Medulla oblongata (tissue), 1 donor: ENCODE results near the gene NDP.
"Not testable (repeated sequence)": the region's sequence is repeated elsewhere in the genome, so short reads cannot be mapped to it uniquely, and the experiment has no call there.

Experiments
- DNase-seq: peaks from one replicate; pipeline ENCODE4 v3.0.0-alpha.2; 2015; ENCODE audit errors: extremely low spot score

Gene NDP

DNA sequence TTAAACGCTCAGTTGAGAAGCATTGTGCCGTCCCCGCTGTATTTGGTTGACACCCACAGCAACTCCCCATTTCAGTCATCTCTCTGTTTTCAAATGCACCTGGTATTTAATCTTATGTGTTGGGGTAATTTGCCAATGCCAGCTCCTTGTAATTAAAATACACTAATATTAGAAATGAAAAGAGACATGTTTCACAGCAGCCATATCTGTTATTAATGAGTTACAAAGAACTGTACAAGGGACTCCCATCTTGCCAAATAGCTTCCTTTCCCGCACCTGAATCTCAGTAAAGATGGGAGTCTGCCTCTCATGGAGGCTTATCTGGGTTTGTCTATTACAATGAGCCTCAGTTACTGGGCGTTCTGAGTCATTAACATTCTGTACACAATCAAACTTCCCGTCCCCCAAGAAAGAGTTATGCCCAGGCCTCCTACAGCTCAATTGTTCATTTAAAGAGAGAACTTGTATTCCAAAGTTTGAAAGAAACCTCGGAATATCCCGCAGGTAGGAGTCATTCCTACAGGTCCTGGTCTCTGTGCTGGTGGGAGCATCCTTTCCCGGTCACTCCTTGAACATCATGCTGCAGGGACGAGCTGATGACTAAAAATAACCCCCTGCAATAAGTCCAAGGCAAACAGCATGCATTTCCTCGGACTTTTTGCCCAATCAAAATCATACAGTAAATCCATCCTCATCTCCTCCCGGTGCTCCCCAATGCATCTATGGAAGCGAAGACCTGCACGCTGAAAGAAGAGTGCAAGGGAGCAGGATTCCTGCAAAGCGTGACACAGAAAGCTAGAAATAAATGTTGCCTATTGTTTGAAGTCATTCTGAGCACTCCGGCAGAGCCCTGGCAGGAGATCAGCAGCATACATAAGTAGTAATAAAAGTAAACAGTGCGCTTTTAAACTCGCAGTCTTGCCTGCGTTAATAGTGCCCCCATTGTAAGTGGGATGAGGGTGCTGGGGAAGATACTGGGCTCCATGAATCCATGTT lies 926 bp downstream of the NDP start:
- peak; percentile 44 for DNase-seq

- DNase-seq = no peak
Measured at GRCh38 chrX:43970528-43970927, 2.7 kb downstream of the NDP start.

- peak; percentile 55 for DNase-seq
Measured at GRCh38 chrX:43969504-43970501, 3.4 kb downstream of the NDP start.

- peak; percentile 40 for DNase-seq
Measured at GRCh38 chrX:43968359-43968781, 4.8 kb downstream of the NDP start.

GRCh38 chrX:43964936-43965335 lies 8.3 kb downstream of the NDP start:
- DNase-seq = no peak

GRCh38 chrX:43963726-43964125 lies 9.5 kb downstream of the NDP start:
- DNase-seq = no peak

DNA sequence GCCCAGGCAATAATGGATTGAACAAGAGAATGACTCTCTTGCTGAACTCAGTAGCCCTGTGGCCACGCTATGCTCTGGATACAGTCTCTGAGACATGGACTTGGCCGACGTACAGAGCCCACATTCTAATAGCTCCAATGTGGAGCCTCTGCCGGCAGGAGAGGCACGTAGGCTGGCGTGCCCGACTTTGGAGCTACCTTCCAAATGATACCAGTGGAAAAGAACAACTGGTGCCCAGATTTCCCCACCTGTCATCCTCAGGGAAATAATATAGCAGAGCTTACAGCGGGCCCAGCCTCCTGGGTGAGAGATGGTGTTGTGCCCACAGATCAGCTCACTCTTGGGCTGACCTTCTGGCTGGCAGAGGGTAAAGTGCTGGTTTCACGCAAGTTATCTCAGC lies 10.6 kb downstream of the NDP start:
- no peak for DNase-seq

DNA sequence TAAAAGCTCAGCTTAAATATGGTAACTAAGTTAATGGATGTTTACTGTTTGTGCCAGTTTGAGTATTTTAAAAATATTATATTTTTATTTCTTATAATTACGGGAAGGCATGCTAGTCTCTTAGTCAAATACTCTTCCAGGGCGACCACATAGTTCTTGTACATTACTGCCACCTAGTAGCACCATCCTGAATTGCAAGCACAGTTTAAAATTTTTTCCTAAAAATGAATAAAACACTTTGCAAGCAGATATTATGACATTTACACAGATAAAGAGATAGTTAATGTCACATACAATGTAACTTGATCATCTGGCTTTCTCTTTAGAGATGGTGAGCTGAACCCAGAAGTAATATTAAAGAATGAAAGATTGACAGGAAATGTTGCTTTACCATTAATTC lies 11.5 kb downstream of the NDP start:
- DNase-seq = no peak

DNA sequence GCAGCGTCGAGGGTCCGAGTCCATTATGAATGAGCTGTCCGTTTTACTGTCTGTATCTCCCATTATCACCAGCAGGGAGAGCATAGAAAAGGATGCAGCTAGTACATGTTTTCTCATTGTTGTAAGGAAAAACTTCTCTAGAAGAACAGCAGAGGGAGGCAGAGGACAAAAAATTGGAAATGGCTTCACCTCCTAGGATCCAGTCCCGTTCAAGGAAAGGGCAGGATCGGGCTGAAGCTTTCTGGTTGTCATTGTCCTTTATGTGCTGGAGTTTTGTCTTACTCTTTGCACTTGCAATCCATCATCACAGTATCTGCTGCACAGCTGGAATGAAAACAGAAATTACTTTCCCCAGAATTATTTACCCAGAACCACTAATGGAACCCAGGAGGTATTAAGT lies 14.7 kb downstream of the NDP start:
- DNase-seq = peak; percentile 89

- no peak for DNase-seq
Measured at GRCh38 chrX:43956034-43956433, 17.2 kb downstream of the NDP start.

DNA sequence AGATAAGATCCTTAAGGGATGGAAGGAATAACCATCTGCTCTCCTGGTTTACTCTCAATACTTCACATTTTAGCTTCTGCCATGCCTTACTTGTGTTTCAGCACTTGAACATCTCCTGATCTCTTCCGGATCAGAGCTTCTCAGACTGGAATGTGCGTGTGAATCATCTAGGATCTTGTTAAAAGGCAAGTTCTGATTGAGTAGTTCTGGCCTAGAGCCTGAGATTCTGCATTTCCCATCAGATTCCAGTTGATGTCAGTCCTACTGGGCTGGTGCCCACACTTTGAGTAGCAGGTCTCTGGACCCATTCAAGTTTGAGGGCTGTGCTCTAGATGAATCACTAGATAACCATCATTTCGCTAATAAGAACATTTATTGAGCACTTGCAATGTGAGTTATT lies 20.0 kb downstream of the NDP start:
- DNase-seq = no peak

DNA sequence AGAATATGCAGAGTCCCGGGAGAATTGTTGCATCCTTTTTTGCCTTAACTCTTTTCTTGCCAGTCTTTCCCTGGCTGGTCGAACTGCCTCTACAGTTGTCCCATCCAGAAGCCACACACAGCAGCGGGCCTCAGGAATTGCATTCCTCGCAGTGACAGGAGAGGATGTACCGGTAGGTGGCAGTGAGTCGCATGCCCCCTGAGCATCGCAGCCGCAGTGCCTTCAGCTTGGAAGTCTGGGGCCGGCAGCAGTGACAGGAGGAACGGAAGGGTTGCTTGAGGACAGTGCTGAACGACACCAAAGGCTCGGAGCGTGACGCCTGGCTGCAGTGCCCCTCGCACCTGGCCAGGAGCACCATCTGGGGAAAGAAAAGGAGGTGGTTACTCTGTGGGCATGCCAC lies 23.5 kb downstream of the NDP start:
- DNase-seq = peak; percentile 47

DNA sequence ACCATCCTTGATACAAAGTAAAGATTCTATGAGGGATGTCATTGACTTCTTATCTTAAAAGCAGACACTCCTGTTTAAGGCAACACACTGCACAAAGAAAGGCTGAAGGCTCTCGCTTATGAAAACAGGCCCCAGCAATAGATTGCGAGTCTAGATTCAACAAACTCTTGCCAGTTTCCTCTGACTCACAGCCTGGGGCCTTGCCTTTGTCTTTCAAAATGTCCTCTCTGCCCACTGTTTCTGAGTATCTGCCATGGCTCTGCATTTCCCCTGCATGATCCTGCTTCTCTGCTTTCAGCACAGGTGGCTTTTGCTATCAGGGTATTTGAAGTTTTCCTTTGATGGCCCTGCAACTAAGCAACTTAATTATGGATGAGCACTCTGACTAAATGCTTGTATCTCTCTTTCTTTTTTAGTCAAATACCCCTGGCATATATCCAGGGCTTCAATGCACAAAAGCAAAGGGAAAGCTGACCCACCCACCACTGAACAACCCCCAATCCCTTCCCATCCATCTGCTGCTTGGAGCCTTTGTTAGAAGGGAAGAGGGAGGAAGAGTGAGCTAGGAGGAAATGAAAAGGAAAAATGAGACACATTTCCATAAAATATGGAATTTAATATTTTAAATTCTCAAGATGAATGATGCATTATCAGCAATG lies 32.2 kb downstream of the NDP start:
- no peak for DNase-seq

DNA sequence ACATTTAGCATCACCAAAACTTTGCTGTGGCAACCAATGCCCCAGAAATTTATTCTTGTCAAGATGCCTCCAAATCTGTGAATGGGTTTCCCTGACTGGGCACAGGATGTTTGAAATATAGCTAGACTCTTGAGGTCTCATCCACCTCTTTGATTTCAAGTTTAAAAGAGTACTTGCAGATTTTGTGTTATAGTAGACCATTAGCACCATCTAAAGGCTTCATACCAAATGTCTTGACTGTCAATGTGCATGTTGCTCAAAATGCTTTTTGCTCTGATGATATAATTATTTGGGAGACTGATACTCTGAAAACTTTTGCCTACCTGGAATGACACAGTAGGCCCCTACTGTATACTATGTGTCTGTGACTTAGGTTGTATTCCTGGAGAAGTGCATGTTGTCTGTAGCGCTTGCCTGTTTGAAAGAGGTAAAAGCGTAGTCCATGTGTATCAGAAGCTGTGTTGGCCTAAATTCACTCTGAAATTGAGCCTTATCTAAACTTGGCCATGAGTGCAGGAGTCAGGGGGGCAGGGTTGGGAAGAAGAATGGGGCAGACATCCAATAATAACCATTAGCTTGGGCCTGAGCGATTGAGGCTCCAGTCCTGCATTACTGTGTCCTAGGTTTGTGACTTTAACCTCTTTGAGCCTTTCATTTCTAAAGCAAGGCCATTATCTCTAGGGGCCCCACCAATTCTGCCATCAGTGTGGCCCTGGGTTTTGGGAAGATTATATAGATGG lies 33.8 kb downstream of the NDP start:
- no peak for DNase-seq

- not testable (repeated sequence) for DNase-seq
Measured at GRCh38 chrX:43922032-43922431, 51.2 kb downstream of the NDP start.

DNA sequence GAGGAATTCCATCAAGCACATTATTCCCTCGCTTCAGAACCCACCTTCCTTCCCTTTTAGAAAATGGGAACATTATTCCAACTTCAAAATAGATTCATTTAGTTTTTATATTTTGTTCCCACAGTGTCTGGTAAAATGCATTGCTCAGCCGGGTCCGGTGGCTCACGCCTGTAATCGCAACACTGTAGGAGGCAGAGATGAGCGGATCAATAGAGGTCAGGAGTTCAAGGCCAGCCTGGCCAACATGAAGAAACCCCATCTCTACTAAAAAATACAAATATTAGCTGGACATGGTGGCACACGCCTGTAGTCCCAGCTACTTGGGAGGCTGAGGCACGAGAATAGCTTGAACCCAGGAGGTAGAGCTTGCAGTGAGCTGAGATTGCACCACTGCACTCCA lies 62.4 kb downstream of the NDP start:
- DNase-seq = not testable (repeated sequence)

GRCh38 chrX:43910012-43910411 lies 63.2 kb downstream of the NDP start:
- DNase-seq = no peak

- no peak for DNase-seq
Measured at GRCh38 chrX:43909141-43909540, 64.0 kb downstream of the NDP start.

DNA sequence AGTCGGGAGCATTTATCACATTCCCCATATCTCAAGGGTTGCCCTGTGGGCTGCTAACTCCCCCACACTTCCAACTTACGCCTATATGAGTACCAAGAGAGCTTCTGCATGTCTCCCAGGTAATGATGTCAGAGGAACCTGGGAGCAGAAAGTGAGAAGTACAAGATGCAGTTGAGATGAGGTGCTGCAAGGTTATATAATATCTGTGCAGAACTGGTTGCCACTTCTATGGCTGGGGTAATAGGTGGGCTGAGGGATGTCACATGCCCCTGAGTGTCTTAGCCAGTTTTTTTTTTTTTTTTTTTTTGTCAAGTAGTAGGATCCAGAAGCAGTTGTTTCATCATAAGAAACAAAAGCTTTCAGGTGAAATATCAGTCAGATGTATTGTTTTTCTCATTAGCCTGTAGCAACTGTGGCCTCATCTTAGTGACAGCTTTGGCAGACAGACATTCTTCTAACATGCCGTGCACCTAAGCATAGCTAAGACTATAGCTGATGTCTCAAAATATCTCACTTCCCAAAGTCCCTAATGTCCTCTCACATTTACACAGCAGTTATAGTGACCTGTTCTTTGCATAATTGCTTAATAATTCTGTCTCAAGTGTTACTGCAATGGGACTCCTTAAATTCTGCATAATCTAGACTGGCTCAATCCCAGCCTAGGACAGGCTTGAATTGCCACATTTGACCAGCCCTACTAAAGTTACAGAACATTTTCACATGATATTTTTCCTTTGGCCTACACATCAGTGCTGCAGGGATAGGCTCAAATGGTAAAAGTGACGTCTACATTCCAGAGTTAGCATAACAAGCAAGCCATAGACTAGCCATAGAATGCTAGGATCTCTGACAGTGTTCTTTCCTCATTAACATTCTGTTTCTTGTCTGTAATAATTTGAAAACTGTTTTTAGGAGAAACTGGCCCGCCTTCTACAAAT lies 73.0 kb downstream of the NDP start:
- DNase-seq = no peak
